HG02885 (cell line): ENCODE measurements around the gene GAS1.

Experiments
- ATAC-seq: cut with Tn5 transposase; IDR thresholded peaks from one replicate; pipeline ENCODE4 v1.9.1; 2021; ENCODE audit warnings: mild to moderate bottlenecking; ENCODE audit not compliant: unreplicated experiment, poor library complexity

GAS1 gene

DNA sequence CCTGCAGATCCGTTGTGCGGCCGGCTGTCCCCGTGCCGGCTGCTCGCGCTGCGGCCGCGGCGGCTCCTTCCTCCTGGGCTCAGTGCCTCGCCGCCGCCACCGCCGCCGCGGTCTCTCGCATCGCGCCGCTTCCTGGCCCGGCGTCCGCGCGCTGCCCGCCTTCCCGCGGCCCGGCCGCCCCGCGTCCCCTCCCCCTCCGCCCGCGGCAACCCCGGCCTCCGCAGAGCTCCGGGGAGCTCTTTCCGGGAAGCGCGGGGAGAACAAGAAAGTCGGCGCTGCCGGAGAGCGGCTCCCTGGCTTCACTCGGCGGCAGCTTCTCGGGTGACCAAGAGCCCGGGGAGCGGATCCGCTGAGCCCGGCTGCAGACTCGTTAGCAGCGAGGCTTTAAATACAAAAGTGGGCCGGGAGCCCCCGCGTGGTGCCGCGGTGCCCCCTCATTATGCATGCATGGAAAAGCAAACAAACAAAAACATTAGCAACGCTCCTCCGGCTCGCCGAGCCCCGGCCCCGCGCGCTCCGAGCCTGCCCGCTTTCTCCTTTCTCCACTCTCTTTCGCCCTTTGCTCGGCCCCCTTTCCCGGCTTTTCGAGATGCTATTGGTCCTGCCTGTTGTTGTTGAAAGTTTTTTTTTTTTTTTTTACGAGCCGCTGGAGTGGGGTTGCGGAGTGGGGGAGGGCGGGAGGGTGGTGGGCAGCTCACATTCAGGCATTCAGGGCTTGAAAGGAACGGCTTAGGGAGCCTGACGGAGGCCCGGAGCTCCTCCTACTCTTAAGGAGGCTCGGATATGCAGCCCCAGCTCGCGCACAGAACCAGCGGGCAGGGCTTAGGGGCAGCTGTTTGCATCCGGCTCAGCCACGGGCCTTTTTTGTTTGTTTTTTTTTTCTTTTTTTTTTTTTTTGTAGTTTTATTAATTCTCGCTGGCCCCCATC, at the start of gene GAS1:
TSS of gene GAS1 (minus strand) at position 361 of the 928 bp plus-strand sequence. CDS start 727 bp downstream, outside the sequence.
- peak; percentile 52 for ATAC-seq

DNA sequence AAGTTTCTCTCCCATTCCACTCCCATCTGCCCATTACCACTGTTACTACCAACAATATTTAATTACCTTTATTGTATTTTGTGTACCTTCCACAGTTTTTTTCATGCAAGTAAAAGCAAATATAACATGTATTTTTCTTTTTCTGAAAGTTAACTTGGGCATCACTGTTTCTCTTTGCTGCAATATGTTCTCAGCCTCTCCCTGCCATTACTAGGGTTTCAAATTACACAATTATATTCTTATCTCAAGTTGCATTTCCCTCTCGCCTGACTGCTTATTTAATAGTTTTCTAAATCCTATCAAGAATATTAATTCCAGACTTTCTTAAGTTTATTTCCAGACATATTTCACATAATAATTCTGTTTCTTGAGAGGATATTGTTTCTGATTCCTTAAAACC, 46.9 kb upstream of the GAS1 start:
- ATAC-seq: no peak

DNA sequence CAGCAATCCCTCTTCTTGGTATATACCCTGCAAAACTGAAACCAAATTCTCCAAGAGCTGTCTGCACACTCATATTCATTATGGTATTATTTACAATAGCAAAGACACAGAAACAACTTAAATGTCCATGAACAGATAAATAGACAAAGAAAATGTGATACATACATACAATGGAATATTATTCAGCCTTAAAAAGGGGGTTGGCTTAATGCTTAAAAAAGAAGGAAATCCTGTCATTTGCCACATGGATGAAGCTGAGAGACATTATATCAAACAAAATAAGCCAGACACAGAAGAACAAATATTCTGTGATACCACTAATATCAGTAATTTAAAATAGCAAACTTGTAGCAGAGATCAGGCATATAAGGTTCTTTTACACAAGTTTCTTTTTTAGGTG, 46.5 kb upstream of the GAS1 start:
- ATAC-seq: no peak

DNA sequence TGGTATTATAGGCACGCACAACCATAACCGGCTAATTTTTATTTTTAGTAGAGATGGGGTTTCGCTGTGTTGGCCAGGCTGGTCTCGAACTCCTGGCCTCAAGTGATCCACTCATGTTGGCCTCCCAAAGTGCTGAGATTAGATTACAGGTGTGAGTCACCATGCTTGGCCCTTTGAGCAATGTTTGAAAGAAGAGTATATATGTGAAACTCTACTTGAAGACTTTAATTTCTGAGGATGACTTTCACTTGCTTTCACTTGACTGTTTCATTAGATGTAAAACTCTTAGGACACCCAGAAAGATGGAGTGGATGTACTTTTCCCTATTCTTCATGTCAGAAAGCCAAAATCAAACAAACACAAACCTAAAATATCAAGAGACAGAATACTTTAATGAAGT, 43.8 kb upstream of the GAS1 start:
- no peak for ATAC-seq

GRCh38 chr9:86990290-86990689, 43.0 kb upstream of the GAS1 start:
- no peak for ATAC-seq

GRCh38 chr9:86987900-86988299, 40.6 kb upstream of the GAS1 start:
- no peak for ATAC-seq

DNA sequence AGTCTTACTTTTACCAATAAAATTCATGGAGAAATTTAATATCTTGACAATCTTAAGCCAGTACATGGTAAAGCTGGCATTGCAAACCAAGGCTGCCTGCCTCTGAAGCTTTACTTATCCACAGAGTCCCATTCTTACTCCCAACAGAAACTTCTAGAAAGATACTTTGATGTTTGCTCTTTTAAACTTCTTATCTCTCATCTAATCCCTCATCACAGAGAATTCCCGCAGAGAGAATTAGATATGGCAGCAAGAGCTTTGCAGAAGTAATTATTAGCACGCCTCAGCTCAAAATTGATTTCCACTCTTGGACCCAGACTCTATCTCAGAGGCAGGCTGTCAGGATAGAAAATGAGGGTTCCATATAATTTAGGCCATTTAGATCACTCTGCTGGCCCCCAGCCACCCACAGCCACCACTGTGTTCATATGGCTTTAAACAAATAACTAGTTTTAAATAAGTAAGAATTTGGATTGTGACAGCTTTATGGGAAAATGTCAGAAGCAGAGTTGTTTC, 37.9 kb upstream of the GAS1 start:
- no peak for ATAC-seq

- ATAC-seq: no peak
These were observed 36.4 kb upstream of the GAS1 start for GRCh38 chr9:86983620-86984259.

DNA sequence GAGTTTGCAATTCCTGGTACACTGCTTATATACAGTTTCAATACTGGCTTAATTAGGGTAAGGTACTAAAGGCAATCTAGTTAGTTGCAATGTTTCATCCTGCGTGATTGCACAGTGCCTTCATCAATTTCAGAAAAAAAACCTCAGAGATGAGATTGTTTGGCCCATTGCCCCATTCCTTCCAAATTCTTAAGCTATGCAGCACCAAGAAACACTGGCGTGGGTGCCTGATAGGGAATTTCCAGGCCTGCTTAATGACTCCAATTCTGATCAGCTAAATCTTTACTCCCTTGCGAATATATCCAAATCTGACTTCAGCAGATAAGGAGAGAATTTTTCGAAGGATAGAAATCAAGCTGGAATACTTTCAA, 35.9 kb upstream of the GAS1 start:
- ATAC-seq: no peak

DNA sequence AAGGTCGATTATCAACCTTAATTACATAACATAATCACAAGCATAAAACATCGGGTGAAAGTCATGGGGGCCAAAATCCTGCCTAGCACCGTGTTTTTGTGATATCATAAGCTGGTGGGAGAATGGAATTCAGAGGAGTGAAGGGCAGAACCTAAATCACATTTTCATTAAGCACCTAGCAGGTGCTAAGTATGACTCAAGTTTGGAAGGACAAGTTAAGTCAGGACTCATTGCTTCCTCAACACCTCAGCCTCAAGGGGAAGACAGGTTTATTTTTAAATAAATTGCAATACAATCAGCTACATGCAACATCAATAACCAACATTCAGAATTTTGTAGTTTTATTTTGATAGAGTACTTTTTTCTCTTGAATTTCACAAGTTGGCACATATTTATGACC, 33.5 kb upstream of the GAS1 start:
- no peak for ATAC-seq

DNA sequence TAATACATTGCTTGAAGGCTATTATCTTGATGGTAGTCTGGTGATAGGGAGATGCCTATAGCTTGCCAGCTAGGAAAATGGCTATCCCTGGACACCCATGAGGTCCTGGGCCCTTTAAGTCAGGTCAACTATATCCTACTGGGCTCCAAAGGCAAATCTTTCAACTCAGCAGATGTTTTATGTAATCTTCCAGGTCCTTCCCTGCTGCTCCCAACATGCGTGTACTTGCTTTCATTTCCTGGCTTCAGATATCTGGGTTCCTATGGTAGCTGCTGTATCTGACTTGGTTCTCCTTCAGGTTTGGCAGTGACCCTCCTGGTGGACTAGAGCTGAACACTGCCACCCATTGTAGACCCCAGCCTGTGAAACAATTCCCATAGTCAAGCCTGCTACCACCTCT, 32.4 kb upstream of the GAS1 start:
- ATAC-seq: no peak

- no peak for ATAC-seq
These were observed 31.7 kb upstream of the GAS1 start for GRCh38 chr9:86978922-86979474.

GRCh38 chr9:86978413-86978812, 31.1 kb upstream of the GAS1 start:
- no peak for ATAC-seq

GRCh38 chr9:86977205-86977835, 30.0 kb upstream of the GAS1 start:
- ATAC-seq: no peak

DNA sequence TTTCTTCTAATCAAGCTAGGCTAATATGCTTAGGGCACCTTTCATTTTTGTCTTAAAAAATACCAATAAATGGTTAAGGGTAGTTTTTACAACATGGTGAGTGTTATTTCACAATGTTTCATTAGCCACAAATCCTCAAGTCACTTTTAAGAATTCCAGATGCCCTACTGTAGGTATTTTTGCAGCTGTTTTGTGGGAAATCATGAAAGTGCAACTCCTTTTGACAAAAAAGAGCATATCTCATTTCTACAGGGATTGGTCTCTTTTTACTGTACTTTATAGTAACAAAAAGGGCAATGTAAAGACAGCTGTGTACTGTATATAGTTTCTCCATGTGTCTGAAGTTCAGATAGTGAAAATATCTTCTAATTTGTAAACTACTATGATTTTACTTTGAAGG, 28.3 kb upstream of the GAS1 start:
- no peak for ATAC-seq

- no peak for ATAC-seq
These were observed 27.7 kb upstream of the GAS1 start for GRCh38 chr9:86975036-86975435.

GRCh38 chr9:86974421-86974820, 27.1 kb upstream of the GAS1 start:
- ATAC-seq: no peak

- ATAC-seq: no peak
These were observed 24.4 kb upstream of the GAS1 start for GRCh38 chr9:86971742-86972141.

GRCh38 chr9:86968258-86968920, 21.1 kb upstream of the GAS1 start:
- ATAC-seq: no peak

GRCh38 chr9:86966852-86967511, 19.7 kb upstream of the GAS1 start:
- ATAC-seq: no peak
